Peyer's patch (tissue), 4 donors: ENCODE data around the gene GLP2R.

ENCODE experiments used
- CTCF ChIP-seq, 6 experiments: fragments of 450-650 bp in 4 of 6; fragments of 200-600 bp in 2 of 6; sonication (generic) in 1 of 6; IDR thresholded peaks; one replicate each; pipeline ENCODE4 v1.5.1; 2017 to 2019; ENCODE audit warnings: antibody characterized with exemption in 6 of 6, mild to moderate bottlenecking in 3 of 6, moderate library complexity in 1 of 6
- POLR2A ChIP-seq, 2 donors: fragments of 450-650 bp; IDR thresholded peaks; one replicate each; pipeline ENCODE4 v1.5.1; 2017; ENCODE audit warnings: antibody characterized with exemption in 2 of 2, mild to moderate bottlenecking in 2 of 2, moderate library complexity in 2 of 2

- TF ChIP-seq POLR2A (IDR thresholded peaks at IDR 0.05), result no peak
- no peak for TF ChIP-seq CTCF (IDR thresholded peaks at IDR 0.05)
These were observed 57.7 kb downstream of the GLP2R start for GRCh38 chr17:9883451-9883850.
